ENCODE measurements around the gene NPC1L1. TPM values are rescaled to one million over a fixed set of nuclear protein-coding genes. Genes with fewer than 3 reads are reported as not detected.

Gene NPC1L1
- total and polyA plus RNA-seq, 2 experiments from 2014 or later, result 20.6 to 25.8 TPM

DNA sequence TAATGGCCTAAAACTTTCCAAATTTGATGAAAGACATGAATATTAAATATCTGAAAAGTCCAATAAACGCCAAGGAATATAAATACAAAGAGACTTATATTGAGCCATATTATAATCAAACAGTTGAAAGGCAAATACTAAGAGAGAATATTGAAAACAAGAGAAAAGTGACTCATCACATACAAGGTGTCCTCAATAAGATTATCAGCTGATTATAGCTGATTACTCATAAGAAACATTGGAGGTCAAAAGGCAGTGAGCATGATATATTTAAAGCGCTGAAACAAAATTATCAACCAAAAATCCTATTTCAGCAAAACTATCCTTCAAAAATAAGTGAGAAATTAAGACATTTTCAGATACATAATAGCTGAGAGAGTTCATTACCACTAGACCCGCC lies 7.8 kb upstream of the NPC1L1 start:
- Histone ChIP-seq H4K20me1 (ENCODE audit: insufficient read depth, poor library complexity, severe bottlenecking) (no peaks in the 10 kb centered on the region), H3K4me2 (no peak overlapping the region), H3K9me2 (replicated peaks; ENCODE audit: insufficient read depth) (no peaks in the 10 kb centered on the region), H3K4me3 (no peak overlapping the region), H2AFZ (no peak overlapping the region), H3K27me3 (no peaks in the 10 kb centered on the region), H3K9me3 (ENCODE audit: low read depth) (no peaks in the 10 kb centered on the region), H3K36me3 (replicated peaks; ENCODE audit: insufficient read depth, low read depth) (no peaks in the 10 kb centered on the region), H3K27ac (no peak overlapping the region), H3K79me2 (no peaks in the 10 kb centered on the region), H3K4me1 (ENCODE audit: insufficient read depth) (peaks cover 1% of the 10 kb centered on the region)
- TF ChIP-seq EZH2 (IDR thresholded peaks at IDR 0.05; ENCODE audit: borderline replicate concordance) (no peak), EZH2phosphoT487 (IDR thresholded peaks at IDR 0.05; ENCODE audit: low read depth, severe bottlenecking, unreplicated experiment) (no peak)
- TF ChIP-seq, protein P1, sequence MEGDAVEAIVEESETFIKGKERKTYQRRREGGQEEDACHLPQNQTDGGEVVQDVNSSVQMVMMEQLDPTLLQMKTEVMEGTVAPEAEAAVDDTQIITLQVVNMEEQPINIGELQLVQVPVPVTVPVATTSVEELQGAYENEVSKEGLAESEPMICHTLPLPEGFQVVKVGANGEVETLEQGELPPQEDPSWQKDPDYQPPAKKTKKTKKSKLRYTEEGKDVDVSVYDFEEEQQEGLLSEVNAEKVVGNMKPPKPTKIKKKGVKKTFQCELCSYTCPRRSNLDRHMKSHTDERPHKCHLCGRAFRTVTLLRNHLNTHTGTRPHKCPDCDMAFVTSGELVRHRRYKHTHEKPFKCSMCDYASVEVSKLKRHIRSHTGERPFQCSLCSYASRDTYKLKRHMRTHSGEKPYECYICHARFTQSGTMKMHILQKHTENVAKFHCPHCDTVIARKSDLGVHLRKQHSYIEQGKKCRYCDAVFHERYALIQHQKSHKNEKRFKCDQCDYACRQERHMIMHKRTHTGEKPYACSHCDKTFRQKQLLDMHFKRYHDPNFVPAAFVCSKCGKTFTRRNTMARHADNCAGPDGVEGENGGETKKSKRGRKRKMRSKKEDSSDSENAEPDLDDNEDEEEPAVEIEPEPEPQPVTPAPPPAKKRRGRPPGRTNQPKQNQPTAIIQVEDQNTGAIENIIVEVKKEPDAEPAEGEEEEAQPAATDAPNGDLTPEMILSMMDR (IDR thresholded peaks at IDR 0.05; ENCODE audit: poor library complexity), result no peak
- 94% methylated on average over 3 of the region's 3 CpGs for WGBS (ENCODE audit: low lambda C conversion rate, missing lambda C conversion rate)
- no peak for DNase-seq (ENCODE audit: low spot score)

- no peaks in the 10 kb centered on the region for H3K27me3 ChIP-seq
- H3K4me2 ChIP-seq, result no peak overlapping the region
- no peaks in the 10 kb centered on the region for H4K20me1 ChIP-seq (ENCODE audit: insufficient read depth, poor library complexity, severe bottlenecking)
- H3K79me2 ChIP-seq, result no peaks in the 10 kb centered on the region
- no peak overlapping the region for H2AFZ ChIP-seq
- no peaks in the 10 kb centered on the region for H3K36me3 ChIP-seq (replicated peaks; ENCODE audit: insufficient read depth, low read depth)
- no peak overlapping the region for H3K4me3 ChIP-seq
- peaks cover 11% of the 10 kb centered on the region for H3K4me1 ChIP-seq (ENCODE audit: insufficient read depth)
- no peaks in the 10 kb centered on the region for H3K9me3 ChIP-seq (ENCODE audit: low read depth)
- TF ChIP-seq, protein P1 (IDR thresholded peaks at IDR 0.05; ENCODE audit: poor library complexity), result no peak
- no peak for TF ChIP-seq EZH2phosphoT487 (IDR thresholded peaks at IDR 0.05; ENCODE audit: low read depth, severe bottlenecking, unreplicated experiment)
- TF ChIP-seq EZH2 (IDR thresholded peaks at IDR 0.05; ENCODE audit: borderline replicate concordance), result no peak
- H3K27ac ChIP-seq, result no peak overlapping the region
- DNase-seq (ENCODE audit: low spot score), result no peak
- H3K9me2 ChIP-seq (replicated peaks; ENCODE audit: insufficient read depth), result no peaks in the 10 kb centered on the region
- WGBS (ENCODE audit: low lambda C conversion rate, missing lambda C conversion rate), result 50% methylated on average over 6 of the region's 6 CpGs
Measured at GRCh38 chr7:44547536-44548231, 6.6 kb upstream of the NPC1L1 start.

GRCh38 chr7:44541876-44542610 lies 913 bp upstream of the NPC1L1 start:
- no peaks in the 10 kb centered on the region for H3K9me3 ChIP-seq (ENCODE audit: low read depth)
- H3K79me2 ChIP-seq, result peaks cover 34% of the 10 kb centered on the region
- H3K4me1 ChIP-seq (ENCODE audit: insufficient read depth), result peaks cover 39% of the 10 kb centered on the region
- H4K20me1 ChIP-seq (ENCODE audit: insufficient read depth, poor library complexity, severe bottlenecking), result no peaks in the 10 kb centered on the region
- no peaks in the 10 kb centered on the region for H3K36me3 ChIP-seq (replicated peaks; ENCODE audit: insufficient read depth, low read depth)
- WGBS (ENCODE audit: low lambda C conversion rate, missing lambda C conversion rate), result 85% methylated on average over 6 of the region's 6 CpGs
- no peak overlapping the region for H3K4me3 ChIP-seq
- peak overlapping the region; percentile 71 for H3K4me2 ChIP-seq
- H3K27ac ChIP-seq, result peak overlapping the region; percentile 95
- DNase-seq (ENCODE audit: low spot score), result no peak
- no peaks in the 10 kb centered on the region for H3K9me2 ChIP-seq (replicated peaks; ENCODE audit: insufficient read depth)
- TF ChIP-seq, protein P1 (IDR thresholded peaks at IDR 0.05; ENCODE audit: poor library complexity), result no peak
- TF ChIP-seq EZH2 (IDR thresholded peaks at IDR 0.05; ENCODE audit: borderline replicate concordance) (no peak), EZH2phosphoT487 (IDR thresholded peaks at IDR 0.05; ENCODE audit: low read depth, severe bottlenecking, unreplicated experiment) (no peak)
- no peaks in the 10 kb centered on the region for H3K27me3 ChIP-seq
- H2AFZ ChIP-seq, result no peak overlapping the region

Data from hepatocyte (in vitro differentiated cells).